Keratinocyte (primary cell): ENCODE data around the gene POLD3. TPM values are rescaled to one million over a fixed set of nuclear protein-coding genes. Genes with fewer than 3 reads are reported as not detected.

Source experiments
- DNase-seq: peaks from one replicate; pipeline ENCODE4 v3.0.0-alpha.2; 2011; ENCODE audit warnings: low read depth, missing footprints, low spot score
- FAIRE-seq: peaks from 2 replicates; lab custom pipeline; 2011; peaks lifted over from hg19 to GRCh38; lab: Jason Lieb, UNC
- H2AFZ ChIP-seq: 2 replicates; pipeline ENCODE4 v1.6.0; 2012; ENCODE audit warnings: low read length, control low read depth, inconsistent platforms; ENCODE audit not compliant: control insufficient read depth
- H3K27ac ChIP-seq: 2 replicates; pipeline ENCODE4 v1.5.1; 2011; ENCODE audit warnings: low read length; ENCODE audit not compliant: control insufficient read depth, insufficient read depth
- H3K27me3 ChIP-seq: 3 replicates; pipeline ENCODE4 v1.6.0; 2011; ENCODE audit warnings: low read length; ENCODE audit not compliant: control insufficient read depth, insufficient read depth; ENCODE audit errors: extremely low read depth
- H3K36me3 ChIP-seq, 2 experiments: 2 replicates in 1 of 2; 3 replicates in 1 of 2; pipeline ENCODE4 v1.5.1; 2011; ENCODE audit warnings: low read length in 2 of 2, mild to moderate bottlenecking in 1 of 2; ENCODE audit not compliant: control insufficient read depth in 2 of 2, insufficient read depth in 2 of 2; ENCODE audit errors: extremely low read depth in 1 of 2
- H3K4me1 ChIP-seq: 3 replicates; pipeline ENCODE4 v1.5.1; 2011; ENCODE audit warnings: low read length; ENCODE audit not compliant: control insufficient read depth, insufficient read depth; ENCODE audit errors: extremely low read depth
- H3K4me2 ChIP-seq: 3 replicates; pipeline ENCODE4 v1.6.0; 2011; ENCODE audit warnings: low read depth, low read length; ENCODE audit not compliant: control insufficient read depth, insufficient read depth; ENCODE audit errors: extremely low read depth
- H3K4me3 ChIP-seq, 3 experiments: fragments of 200-600 bp in 1 of 3; sonication (generic) in 1 of 3; 2 replicates in 2 of 3; 3 replicates in 1 of 3; pipeline ENCODE4 v1.5.1; 2011 to 2016; ENCODE audit warnings: low read length in 3 of 3, mild to moderate bottlenecking in 3 of 3, control low read depth in 2 of 3, inconsistent platforms in 1 of 3, low read depth in 1 of 3, mixed read lengths in 1 of 3, mixed run types in 1 of 3, moderate library complexity in 1 of 3; ENCODE audit not compliant: control insufficient read depth in 2 of 3, insufficient read depth in 2 of 3; ENCODE audit errors: extremely low read depth in 1 of 3
- H3K79me2 ChIP-seq: 2 replicates; pipeline ENCODE4 v1.6.0; 2012; ENCODE audit warnings: low read length; ENCODE audit not compliant: control insufficient read depth, insufficient read depth
- H3K9ac ChIP-seq: 3 replicates; pipeline ENCODE4 v1.6.0; 2011; ENCODE audit warnings: low read length; ENCODE audit not compliant: control insufficient read depth, insufficient read depth; ENCODE audit errors: extremely low read depth
- H3K9me1 ChIP-seq: 3 replicates; pipeline ENCODE4 v1.6.0; 2011; ENCODE audit warnings: low read length; ENCODE audit not compliant: control insufficient read depth, insufficient read depth; ENCODE audit errors: extremely low read depth
- H3K9me3 ChIP-seq: 2 replicates; pipeline ENCODE4 v1.5.1; 2012; ENCODE audit warnings: low read depth, low read length; ENCODE audit not compliant: control insufficient read depth
- H4K20me1 ChIP-seq: 3 replicates; pipeline ENCODE4 v1.6.0; 2011; ENCODE audit warnings: low read length; ENCODE audit not compliant: control insufficient read depth, insufficient read depth; ENCODE audit errors: extremely low read depth
- CTCF ChIP-seq, 3 experiments: IDR thresholded peaks in 1 of 3; conservative IDR thresholded peaks in 1 of 3; optimal IDR thresholded peaks in 1 of 3; 2 replicates in 2 of 3; 3 replicates in 1 of 3; pipeline versions ENCODE3 to v1.5.1; 2011; ENCODE audit warnings: low read length in 3 of 3, mild to moderate bottlenecking in 3 of 3, moderate library complexity in 2 of 3, control low read depth in 1 of 3, inconsistent platforms in 1 of 3; ENCODE audit not compliant: insufficient read depth in 2 of 3; ENCODE audit errors: extremely low read depth in 1 of 3
- EZH2 ChIP-seq: IDR thresholded peaks from one replicate; pipeline ENCODE4 v1.6.1; 2012; ENCODE audit warnings: inconsistent platforms, mild to moderate bottlenecking, low read length, moderate library complexity
- dilution Hi-C: fragments of 300-500 bp; cut with MboI; formaldehyde crosslinking; loops from one replicate; pipeline ENCODE4 v1.7.0; 2020; ENCODE audit warnings: low sequenced_read_pairs; ENCODE audit not compliant: extremely low pct_ligation_motif_present
- polyA plus RNA-seq, 5 experiments: library from polyadenylated mRNA; depleted of rRNA in 3 of 5; stranded (reverse) in 3 of 5; stranded (forward) in 1 of 5; unstranded in 1 of 5; fragments of >200 nt; gene quantifications; 1 replicate in 1 of 5; 2 replicates in 3 of 5; 3 replicates in 1 of 5; pipeline versions ENCODE4 v1.2.1 to v1.2.3, GENCODE V29; 2011 to 2012; ENCODE audit warnings: missing spikeins in 2 of 5, low read depth in 1 of 5, low replicate concordance in 1 of 5

POLD3 gene
- polyA plus RNA-seq, 1 donor (not counting 4 experiments of a cell fraction or from before 2014, with no cell fraction given) = 16.7 TPM

- dilution Hi-C loops = no loop called here
- no peaks in the 10 kb centered on the region for H3K27me3 ChIP-seq
- TF ChIP-seq EZH2 (no peak), CTCF (optimal IDR thresholded peaks at IDR 0.05 in 1 of 3, IDR thresholded peaks at IDR 0.05 in 1 of 3, conservative IDR thresholded peaks at IDR 0.05 in 1 of 3; ENCODE audit: extremely low read depth in 1 of 3, insufficient read depth in 2 of 3, low read length in 3 of 3) (no peak)
- peaks cover 0 to 4% of the 10 kb centered on the region in 2 experiments for H3K36me3 ChIP-seq
- no peaks in the 10 kb centered on the region for H3K4me1 ChIP-seq
- no peak overlapping the region for H3K27ac ChIP-seq
- no peaks in the 10 kb centered on the region for H3K9me3 ChIP-seq
- no peak overlapping the region for H3K9ac ChIP-seq
- no peaks in the 10 kb centered on the region for H3K79me2 ChIP-seq
- no peaks in the 10 kb centered on the region for H3K9me1 ChIP-seq
- DNase-seq = no peak
- H2AFZ ChIP-seq = no peak overlapping the region
- H4K20me1 ChIP-seq = no peaks in the 10 kb centered on the region
- no peak for FAIRE-seq
- H3K4me2 ChIP-seq = no peak overlapping the region
- no peak overlapping the region for H3K4me3 ChIP-seq
Observed at GRCh38 chr11:74646215-74646614, 53.8 kb downstream of the POLD3 start.

- no peak for FAIRE-seq
- Histone ChIP-seq H3K9ac (no peak overlapping the region), H3K4me3 (no peak overlapping the region), H4K20me1 (no peaks in the 10 kb centered on the region), H3K4me2 (no peak overlapping the region), H3K27ac (no peak overlapping the region), H2AFZ (no peak overlapping the region), H3K9me1 (no peaks in the 10 kb centered on the region), H3K4me1 (no peaks in the 10 kb centered on the region), H3K36me3 (peaks cover 0 to 2% of the 10 kb centered on the region in 2 experiments), H3K79me2 (no peaks in the 10 kb centered on the region), H3K9me3 (no peaks in the 10 kb centered on the region), H3K27me3 (no peaks in the 10 kb centered on the region)
- dilution Hi-C loops = no loop called here
- TF ChIP-seq EZH2 = no peak
- TF ChIP-seq CTCF (optimal IDR thresholded peaks at IDR 0.05 in 1 of 3, IDR thresholded peaks at IDR 0.05 in 1 of 3, conservative IDR thresholded peaks at IDR 0.05 in 1 of 3; ENCODE audit: extremely low read depth in 1 of 3, insufficient read depth in 2 of 3, low read length in 3 of 3) = no peak
- no peak for DNase-seq
Observed at GRCh38 chr11:74646954-74647353, 54.6 kb downstream of the POLD3 start.
